ENCODE measurements around the gene ADARB2.
A peak's percentile ranks its signal among the peaks of the same experiment; 100 is the strongest.
"Not testable (repeated sequence)": the region's sequence is repeated elsewhere in the genome, so short reads cannot be mapped to it uniquely, and the experiment has no call there.

Gene ADARB2

GRCh38 chr10:1548146-1548545 is 189.2 kb downstream of the ADARB2 start:
- Mint-ChIP-seq H3K4me1 (no peaks in the 10 kb centered on the region), H3K4me3 (no peak overlapping the region), H3K27ac (no peak overlapping the region), H3K27me3 (no peaks in the 10 kb centered on the region), H3K9me3 (peaks cover 7 to 8% of the 10 kb centered on the region in 2 donors)
- DNase-seq (no peak), ATAC-seq (no peak)

GRCh38 chr10:1546431-1547110 is 190.8 kb downstream of the ADARB2 start:
- DNase-seq (no peak), ATAC-seq (no peak)
- Mint-ChIP-seq H3K4me3 (no peak overlapping the region), H3K9me3 (peaks cover 7 to 8% of the 10 kb centered on the region in 2 donors), H3K4me1 (no peaks in the 10 kb centered on the region), H3K27ac (no peak overlapping the region), H3K27me3 (no peaks in the 10 kb centered on the region)

GRCh38 chr10:1545524-1545923 is 191.8 kb downstream of the ADARB2 start:
- H3K9me3 Mint-ChIP-seq: peaks cover 7 to 8% of the 10 kb centered on the region in 2 donors
- H3K4me1 Mint-ChIP-seq: no peaks in the 10 kb centered on the region

GRCh38 chr10:1544929-1545328 is 192.4 kb downstream of the ADARB2 start:
- H3K4me1 Mint-ChIP-seq: no peaks in the 10 kb centered on the region

More at GRCh38 chr10:1545524-1545923, 191.8 kb downstream of the ADARB2 start:
- ATAC-seq: no peak
- no peak for DNase-seq
- Mint-ChIP-seq H3K27me3 (no peaks in the 10 kb centered on the region), H3K27ac (no peak overlapping the region), H3K4me3 (no peak overlapping the region)

GRCh38 chr10:1544209-1544673 is 193.1 kb downstream of the ADARB2 start:
- Mint-ChIP-seq H3K27ac (no peak overlapping the region), H3K4me1 (no peaks in the 10 kb centered on the region), H3K27me3 (no peaks in the 10 kb centered on the region), H3K4me3 (no peak overlapping the region), H3K9me3 (peaks cover 7 to 8% of the 10 kb centered on the region in 2 donors)
- DNase-seq (no peak), ATAC-seq (no peak)

More at GRCh38 chr10:1544929-1545328, 192.4 kb downstream of the ADARB2 start:
- no peak overlapping the region for H3K4me3 Mint-ChIP-seq
- ATAC-seq: no peak
- DNase-seq: no peak
- H3K27ac Mint-ChIP-seq: no peak overlapping the region
- H3K9me3 Mint-ChIP-seq: peaks cover 7 to 8% of the 10 kb centered on the region in 2 donors
- no peaks in the 10 kb centered on the region for H3K27me3 Mint-ChIP-seq

GRCh38 chr10:1543596-1543995 is 193.7 kb downstream of the ADARB2 start:
- no peaks in the 10 kb centered on the region for H3K27me3 Mint-ChIP-seq
- no peak overlapping the region for H3K4me3 Mint-ChIP-seq
- peaks cover 4 to 5% of the 10 kb centered on the region in 2 donors for H3K9me3 Mint-ChIP-seq
- ATAC-seq (no peak), DNase-seq (no peak)
- no peaks in the 10 kb centered on the region for H3K4me1 Mint-ChIP-seq
- H3K27ac Mint-ChIP-seq: peak overlapping the region in 1 of 2 donors; percentile 34

GRCh38 chr10:1542941-1543340 is 194.4 kb downstream of the ADARB2 start:
- no peaks in the 10 kb centered on the region for H3K9me3 Mint-ChIP-seq
- no peaks in the 10 kb centered on the region for H3K27me3 Mint-ChIP-seq
- no peak for DNase-seq
- no peak overlapping the region for H3K27ac Mint-ChIP-seq
- ATAC-seq: no peak
- no peaks in the 10 kb centered on the region for H3K4me1 Mint-ChIP-seq
- H3K4me3 Mint-ChIP-seq: no peak overlapping the region

GRCh38 chr10:1540144-1540543 is 197.2 kb downstream of the ADARB2 start:
- ATAC-seq (no peak), DNase-seq (no peak)
- H3K9me3 Mint-ChIP-seq: no peaks in the 10 kb centered on the region
- no peaks in the 10 kb centered on the region for H3K27me3 Mint-ChIP-seq
- no peak overlapping the region for H3K27ac Mint-ChIP-seq
- H3K4me1 Mint-ChIP-seq: no peaks in the 10 kb centered on the region
- H3K4me3 Mint-ChIP-seq: no peak overlapping the region

GRCh38 chr10:1539216-1539615 is 198.1 kb downstream of the ADARB2 start:
- no peaks in the 10 kb centered on the region for H3K4me1 Mint-ChIP-seq
- no peaks in the 10 kb centered on the region for H3K9me3 Mint-ChIP-seq

GRCh38 chr10:1538531-1539061 is 198.7 kb downstream of the ADARB2 start:
- Mint-ChIP-seq H3K9me3 (no peaks in the 10 kb centered on the region), H3K27ac (peak overlapping the region in 1 of 2 donors; percentile 61), H3K4me1 (no peaks in the 10 kb centered on the region), H3K27me3 (peaks cover 6% of the 10 kb centered on the region), H3K4me3 (no peak overlapping the region)
- ATAC-seq (peak; percentile 18), DNase-seq (no peak)

More at GRCh38 chr10:1539216-1539615, 198.1 kb downstream of the ADARB2 start:
- H3K27ac Mint-ChIP-seq: no peak overlapping the region
- H3K27me3 Mint-ChIP-seq: peaks cover 6% of the 10 kb centered on the region
- no peak for ATAC-seq
- no peak for DNase-seq
- no peak overlapping the region for H3K4me3 Mint-ChIP-seq

- ATAC-seq: peak; percentile 26
- no peaks in the 10 kb centered on the region for H3K4me1 Mint-ChIP-seq
- no peak overlapping the region for H3K4me3 Mint-ChIP-seq
- DNase-seq: no peak
- no peaks in the 10 kb centered on the region for H3K9me3 Mint-ChIP-seq
- H3K27ac Mint-ChIP-seq: peak overlapping the region in 1 of 2 donors; percentile 61
- peaks cover 6% of the 10 kb centered on the region for H3K27me3 Mint-ChIP-seq
Measured at GRCh38 chr10:1538121-1538520, 199.2 kb downstream of the ADARB2 start.

GRCh38 chr10:1537449-1537848 is 199.9 kb downstream of the ADARB2 start:
- not testable (repeated sequence) for H3K4me3 Mint-ChIP-seq, H3K27ac Mint-ChIP-seq, H3K27me3 Mint-ChIP-seq, DNase-seq, H3K9me3 Mint-ChIP-seq, H3K4me1 Mint-ChIP-seq, ATAC-seq

- Mint-ChIP-seq H3K27me3 (peaks cover 16% of the 10 kb centered on the region), H3K27ac (peak overlapping the region in 1 of 2 donors; percentile 59), H3K9me3 (no peaks in the 10 kb centered on the region), H3K4me3 (no peak overlapping the region), H3K4me1 (no peaks in the 10 kb centered on the region)
- DNase-seq: no peak
- ATAC-seq: no peak
Measured at GRCh38 chr10:1536341-1536740, 201.0 kb downstream of the ADARB2 start.

- Mint-ChIP-seq H3K4me3 (no peak overlapping the region), H3K9me3 (no peaks in the 10 kb centered on the region), H3K27ac (no peak overlapping the region), H3K4me1 (no peaks in the 10 kb centered on the region), H3K27me3 (peaks cover 21% of the 10 kb centered on the region)
- DNase-seq (no peak), ATAC-seq (no peak)
Measured at GRCh38 chr10:1535301-1535965, 201.9 kb downstream of the ADARB2 start.

GRCh38 chr10:1534820-1535219 is 202.5 kb downstream of the ADARB2 start:
- Mint-ChIP-seq H3K27me3 (peaks cover 27% of the 10 kb centered on the region), H3K27ac (no peak overlapping the region), H3K4me3 (no peak overlapping the region), H3K9me3 (no peaks in the 10 kb centered on the region), H3K4me1 (no peaks in the 10 kb centered on the region)
- no peak for DNase-seq
- ATAC-seq: no peak

GRCh38 chr10:1532636-1533035 is 204.7 kb downstream of the ADARB2 start:
- DNase-seq: no peak
- no peak for ATAC-seq
- Mint-ChIP-seq H3K4me1 (no peaks in the 10 kb centered on the region), H3K9me3 (no peaks in the 10 kb centered on the region), H3K27ac (no peak overlapping the region), H3K27me3 (peaks cover 29% of the 10 kb centered on the region), H3K4me3 (no peak overlapping the region)

All from stimulated activated naive CD8-positive, alpha-beta T cell treated with anti-CD3 and anti-CD28 coated beads, Interleukin-15, amount 100 ng/mL, for 72 hours (primary cell).